MV-4-11 (cell line): ENCODE results near the gene FCMR.
"Not testable (repeated sequence)": the region's sequence is repeated elsewhere in the genome, so short reads cannot be mapped to it uniquely, and the experiment has no call there.

Source experiments
- DNase-seq: peaks from one replicate; lab custom pipeline; 2025; lab: John Stamatoyannopoulos, UW

FCMR gene

GRCh38 chr1:206875752-206876377, 45.9 kb downstream of the FCMR start:
- no peak for DNase-seq

GRCh38 chr1:206873603-206874188, 48.0 kb downstream of the FCMR start:
- no peak for DNase-seq

- DNase-seq = no peak
These were observed 49.6 kb downstream of the FCMR start for GRCh38 chr1:206872139-206872538.

- no peak for DNase-seq
These were observed 53.5 kb downstream of the FCMR start for GRCh38 chr1:206868264-206868663.

GRCh38 chr1:206867716-206868115, 54.0 kb downstream of the FCMR start:
- no peak for DNase-seq

- no peak for DNase-seq
These were observed 54.5 kb downstream of the FCMR start for GRCh38 chr1:206867239-206867638.

- no peak for DNase-seq
These were observed 55.7 kb downstream of the FCMR start for GRCh38 chr1:206866062-206866461.

GRCh38 chr1:206864939-206865671, 56.6 kb downstream of the FCMR start, which contains the start of gene IL20:
Gene IL20, plus strand, starts transcription at chr1:206865623. Its CDS starts 230 bp downstream, at chr1:206865853.
- DNase-seq = peak; percentile 62

- no peak for DNase-seq
These were observed 58.5 kb downstream of the FCMR start for GRCh38 chr1:206863266-206863665.

- no peak for DNase-seq
These were observed 61.6 kb downstream of the FCMR start for GRCh38 chr1:206860165-206860564.

- peak; percentile 71 for DNase-seq
These were observed 62.6 kb downstream of the FCMR start for GRCh38 chr1:206859082-206859521.

GRCh38 chr1:206856674-206857464, 64.9 kb downstream of the FCMR start:
- no peak for DNase-seq

GRCh38 chr1:206855859-206856258, 65.9 kb downstream of the FCMR start:
- DNase-seq = no peak

GRCh38 chr1:206854401-206855129, 67.2 kb downstream of the FCMR start:
- DNase-seq = no peak

- DNase-seq = not testable (repeated sequence)
These were observed 68.0 kb downstream of the FCMR start for GRCh38 chr1:206853696-206854095.
